GM12875 (cell line): Measurements from ENCODE around the gene CCT2.
"Not testable (repeated sequence)": the region's sequence is repeated elsewhere in the genome, so short reads cannot be mapped to it uniquely, and the experiment has no call there.

Source experiments
- H3K4me3 ChIP-seq: one replicate; pipeline ENCODE4 v1.5.1; 2011; ENCODE audit warnings: low read depth, low read length, control low read depth
- TF ChIP-seq, protein P1 (sequence below): IDR thresholded peaks from 2 replicates; pipeline ENCODE4 v1.5.1; 2011; ENCODE audit warnings: low read depth, mild to moderate bottlenecking, control low read depth, inconsistent platforms, low read length, moderate library complexity, borderline replicate concordance; ENCODE audit not compliant: insufficient read depth

The CCT2 gene

DNA sequence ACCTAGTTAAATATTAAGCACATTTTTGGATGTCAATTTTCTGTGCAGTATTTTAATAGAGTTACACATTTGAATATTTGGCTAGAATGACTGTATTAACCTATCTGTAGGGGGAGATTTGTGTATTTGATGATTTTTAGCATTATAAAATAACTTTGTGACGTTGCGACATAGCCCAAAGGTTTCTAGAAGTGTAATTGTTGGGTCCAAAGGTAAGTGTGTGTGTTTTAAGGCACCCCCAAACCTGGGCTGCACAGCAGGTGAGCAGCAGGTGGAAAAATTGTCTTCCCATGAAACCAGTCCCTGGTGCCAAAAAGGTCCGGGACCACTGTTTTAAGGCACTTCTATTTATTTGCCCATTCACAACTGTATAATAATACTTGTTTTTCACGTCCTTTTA is 3.3 kb downstream of the CCT2 start:
- TF ChIP-seq, protein P1, sequence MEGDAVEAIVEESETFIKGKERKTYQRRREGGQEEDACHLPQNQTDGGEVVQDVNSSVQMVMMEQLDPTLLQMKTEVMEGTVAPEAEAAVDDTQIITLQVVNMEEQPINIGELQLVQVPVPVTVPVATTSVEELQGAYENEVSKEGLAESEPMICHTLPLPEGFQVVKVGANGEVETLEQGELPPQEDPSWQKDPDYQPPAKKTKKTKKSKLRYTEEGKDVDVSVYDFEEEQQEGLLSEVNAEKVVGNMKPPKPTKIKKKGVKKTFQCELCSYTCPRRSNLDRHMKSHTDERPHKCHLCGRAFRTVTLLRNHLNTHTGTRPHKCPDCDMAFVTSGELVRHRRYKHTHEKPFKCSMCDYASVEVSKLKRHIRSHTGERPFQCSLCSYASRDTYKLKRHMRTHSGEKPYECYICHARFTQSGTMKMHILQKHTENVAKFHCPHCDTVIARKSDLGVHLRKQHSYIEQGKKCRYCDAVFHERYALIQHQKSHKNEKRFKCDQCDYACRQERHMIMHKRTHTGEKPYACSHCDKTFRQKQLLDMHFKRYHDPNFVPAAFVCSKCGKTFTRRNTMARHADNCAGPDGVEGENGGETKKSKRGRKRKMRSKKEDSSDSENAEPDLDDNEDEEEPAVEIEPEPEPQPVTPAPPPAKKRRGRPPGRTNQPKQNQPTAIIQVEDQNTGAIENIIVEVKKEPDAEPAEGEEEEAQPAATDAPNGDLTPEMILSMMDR, result no peak
- H3K4me3 ChIP-seq, result no peak overlapping the region

DNA sequence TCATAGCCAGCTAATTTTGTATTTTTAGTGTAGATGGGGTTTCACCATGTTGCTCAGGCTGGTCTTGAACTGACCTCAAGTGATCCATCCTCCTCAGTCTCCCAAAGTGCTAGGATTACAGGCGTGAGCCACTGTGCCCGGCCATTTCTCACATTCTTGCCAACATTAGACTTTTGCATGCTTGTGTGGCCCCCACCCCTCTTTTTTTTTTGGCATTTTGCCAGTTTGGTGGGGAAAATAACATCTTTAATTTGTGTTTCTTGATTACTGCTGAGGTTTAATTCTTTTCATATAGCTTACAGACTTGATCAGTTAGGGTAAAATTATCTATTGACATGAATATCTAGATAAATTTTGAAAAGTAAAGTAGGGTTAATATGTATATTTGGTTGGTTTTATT is 3.8 kb downstream of the CCT2 start:
- H3K4me3 ChIP-seq, result no peak overlapping the region
- TF ChIP-seq, protein P1, result no peak

DNA sequence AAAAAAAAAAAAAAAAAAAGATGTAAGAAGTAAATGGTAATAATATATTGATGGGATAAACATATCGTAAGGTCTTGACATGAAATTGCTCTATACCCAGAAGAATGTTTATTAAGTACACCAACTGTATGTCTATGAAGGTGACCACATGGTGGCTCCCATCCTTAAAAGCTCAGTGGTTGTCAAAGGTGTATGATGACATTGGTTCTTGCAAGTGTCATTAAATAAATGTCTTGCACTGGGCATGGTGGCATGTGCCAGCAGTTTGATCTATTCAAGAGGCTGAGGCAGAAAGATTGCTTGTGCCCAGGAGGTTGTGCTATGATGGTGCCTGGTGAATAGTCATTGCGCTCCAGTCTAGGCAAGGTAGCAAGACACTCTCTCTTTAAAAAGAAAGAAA is 10.4 kb downstream of the CCT2 start:
- TF ChIP-seq, protein P1, result no peak
- no peak overlapping the region for H3K4me3 ChIP-seq

DNA sequence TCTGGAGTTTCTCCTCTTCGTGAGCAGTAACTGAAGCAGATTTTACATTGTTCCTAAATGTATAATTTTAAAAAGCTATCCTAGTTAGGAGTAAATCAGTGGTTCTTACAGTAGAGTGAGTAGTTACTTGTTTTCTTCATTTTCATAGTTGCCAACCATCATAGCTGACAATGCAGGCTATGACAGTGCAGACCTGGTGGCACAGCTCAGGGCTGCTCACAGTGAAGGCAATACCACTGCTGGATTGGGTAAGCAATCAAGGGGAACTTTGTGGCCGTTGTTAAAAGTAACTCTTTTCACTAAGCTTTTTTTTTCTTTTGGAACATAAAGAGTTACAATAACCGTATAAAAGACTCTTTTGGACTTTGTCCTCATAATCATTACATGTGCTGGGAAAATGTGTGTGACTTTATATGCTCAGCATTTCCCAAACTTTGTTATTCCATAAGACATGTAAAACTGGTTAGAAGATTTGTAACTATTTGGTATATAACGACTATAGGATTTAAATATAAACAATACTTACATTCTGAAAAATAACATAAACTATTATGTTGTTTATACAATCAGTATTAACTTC is 13.0 kb downstream of the CCT2 start:
- TF ChIP-seq, protein P1, result no peak
- H3K4me3 ChIP-seq, result no peak overlapping the region

DNA sequence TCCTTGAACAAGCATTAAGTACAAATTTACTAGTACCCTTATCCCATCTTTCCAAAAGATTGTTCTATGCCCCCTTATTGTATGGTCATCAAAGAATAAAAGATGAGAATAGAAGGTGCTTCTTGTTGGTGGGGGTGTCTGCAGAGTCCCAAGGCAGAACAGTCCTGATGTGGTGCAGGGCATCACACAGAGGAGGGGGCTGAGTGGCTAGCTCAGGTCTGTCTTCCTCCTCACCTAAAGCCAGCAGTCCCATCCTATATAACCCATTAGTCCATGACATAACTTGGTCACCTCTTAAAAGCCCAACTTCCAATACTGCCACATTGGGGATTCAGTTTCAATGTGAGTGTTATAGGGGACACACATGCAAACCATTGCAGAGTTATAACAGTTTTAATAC is 15.5 kb downstream of the CCT2 start:
- TF ChIP-seq, protein P1, result no peak

DNA sequence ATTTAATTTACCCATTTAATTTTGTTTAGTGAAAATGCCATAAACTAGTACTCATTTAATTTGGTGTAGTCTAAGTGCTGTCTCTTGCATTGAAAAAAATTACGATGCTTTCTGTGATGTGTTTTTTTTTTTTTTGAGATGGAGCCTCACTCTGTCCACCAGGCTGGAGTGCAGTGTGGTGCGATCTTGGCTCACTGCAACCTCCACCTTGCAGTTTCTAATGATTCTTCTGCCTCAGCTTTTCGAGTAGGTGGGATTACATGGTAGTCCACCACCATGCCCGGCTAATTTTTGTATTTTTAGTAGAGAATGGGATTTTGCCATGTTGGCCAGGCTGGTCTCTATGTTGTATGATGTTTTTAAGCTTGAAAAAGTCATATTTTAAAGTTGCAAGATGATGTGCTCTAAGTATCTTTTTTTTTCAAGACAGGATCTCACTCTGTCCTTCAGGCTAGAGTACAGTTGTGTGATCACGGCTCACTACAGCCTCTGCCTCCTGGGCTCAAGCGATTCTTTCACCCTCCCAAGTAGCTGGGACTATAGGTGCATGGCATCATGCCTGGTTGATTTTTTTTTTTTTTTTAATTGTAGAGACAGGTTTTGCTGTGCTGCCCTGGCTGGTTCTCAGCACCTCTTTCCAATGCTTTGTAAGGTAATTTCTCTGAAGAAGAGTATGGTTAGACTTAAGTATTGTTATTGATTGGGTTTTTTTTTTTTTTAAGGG is 16.9 kb downstream of the CCT2 start:
- TF ChIP-seq, protein P1, result no peak
- H3K4me3 ChIP-seq, result no peak overlapping the region

More for the DNA sequence above, 15.5 kb downstream of the CCT2 start:
- H3K4me3 ChIP-seq, result no peak overlapping the region

DNA sequence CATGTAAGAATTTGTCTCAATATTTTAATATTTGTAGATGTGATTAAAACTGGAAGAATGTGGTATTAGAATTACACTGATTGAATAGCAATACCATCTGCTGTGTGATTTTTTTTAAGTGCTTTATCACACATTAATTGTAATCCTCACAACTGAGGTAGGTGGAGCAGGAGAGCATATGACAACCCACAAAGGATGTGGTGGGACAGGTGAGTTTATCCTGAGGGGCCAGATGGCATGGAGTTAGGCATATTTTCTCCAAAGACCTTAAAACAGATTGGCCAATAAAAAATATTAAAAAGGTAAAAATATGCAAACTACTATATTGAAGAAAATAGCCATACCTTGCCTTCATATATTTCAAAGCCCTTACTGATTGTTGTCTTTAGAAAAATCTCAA is 17.7 kb downstream of the CCT2 start:
- TF ChIP-seq, protein P1, result no peak
- H3K4me3 ChIP-seq, result no peak overlapping the region

DNA sequence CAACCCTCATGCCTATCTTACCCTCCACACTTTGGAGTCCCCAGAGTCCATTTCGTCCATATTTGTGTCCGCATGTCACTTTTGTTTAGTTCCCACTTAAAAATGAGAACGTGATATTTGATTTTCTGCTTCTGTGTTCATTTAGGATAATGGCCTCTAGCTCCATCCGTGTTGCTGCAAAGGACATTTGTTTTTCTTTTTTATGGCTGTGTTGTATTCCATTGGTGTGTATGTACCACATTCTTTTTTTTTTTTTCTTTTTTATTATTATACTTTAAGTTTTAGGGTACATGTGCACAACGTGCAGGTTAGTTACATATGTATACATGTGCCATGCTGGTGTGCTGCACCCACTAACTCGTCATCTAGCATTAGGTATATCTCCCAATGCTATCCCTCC is 18.3 kb downstream of the CCT2 start:
- H3K4me3 ChIP-seq, result not testable (repeated sequence)

DNA sequence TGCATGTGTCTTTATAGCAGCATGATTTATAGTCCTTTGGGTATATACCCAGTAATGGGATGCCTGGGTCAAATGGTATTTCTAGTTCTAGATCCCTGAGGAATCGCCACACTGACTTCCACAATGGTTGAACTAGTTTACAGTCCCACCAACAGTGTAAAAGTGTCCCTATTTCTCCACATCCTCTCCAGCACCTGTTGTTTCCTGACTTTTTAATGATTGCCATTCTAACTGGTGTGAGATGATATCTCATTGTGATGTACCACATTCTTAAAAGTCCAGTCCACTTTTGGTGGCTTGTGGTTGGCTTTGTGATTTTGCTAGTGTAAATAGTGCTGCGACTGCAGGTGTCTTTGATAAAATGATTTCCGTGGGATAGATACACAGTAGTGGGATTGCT is 19.0 kb downstream of the CCT2 start:
- not testable (repeated sequence) for H3K4me3 ChIP-seq
